Muscle of leg (tissue), 11 donors: ENCODE measurements around the gene STRBP. TPM values are rescaled to one million over a fixed set of nuclear protein-coding genes. Genes with fewer than 3 reads are reported as not detected.

Experiments
- DNase-seq: peaks from one replicate; pipeline ENCODE4 v3.0.0; 2013
- H3K27ac ChIP-seq: one replicate; pipeline ENCODE4 v1.5.1; 2013; ENCODE audit warnings: mild to moderate bottlenecking, low read length, control low read depth
- H3K27me3 ChIP-seq: one replicate; pipeline ENCODE4 v1.6.1; 2013; ENCODE audit warnings: low read length; ENCODE audit not compliant: control insufficient read depth, insufficient read depth
- H3K36me3 ChIP-seq: one replicate; pipeline ENCODE4 v1.6.1; 2013; ENCODE audit warnings: low read length; ENCODE audit not compliant: control insufficient read depth, insufficient read depth
- H3K4me1 ChIP-seq: one replicate; pipeline ENCODE4 v1.6.1; 2013; ENCODE audit warnings: low read length; ENCODE audit not compliant: control insufficient read depth, insufficient read depth
- H3K4me3 ChIP-seq: one replicate; pipeline ENCODE4 v1.5.1; 2013; ENCODE audit warnings: low read length, control low read depth
- H3K9me3 ChIP-seq: replicated peaks from 2 replicates; pipeline ENCODE4 v1.6.1; 2013; ENCODE audit warnings: low read depth, low read length; ENCODE audit not compliant: control insufficient read depth
- WGBS: methylation state at CpG from one replicate; pipeline ENCODE4 v1.1.5; 2013; ENCODE audit warnings: missing lambda C conversion rate; ENCODE audit not compliant: insufficient coverage; 5-methylcytosine and 5-hydroxymethylcytosine counted together
- polyA plus RNA-seq, 8 donors: library from polyadenylated mRNA; unstranded; fragments of 120-200 nt; gene quantifications; one replicate each; pipeline versions ENCODE4 v1.2.1 to v1.2.3, GENCODE V29; 2013; ENCODE audit warnings: inconsistent platforms in 1 of 8, low replicate concordance in 1 of 8; ENCODE audit not compliant: insufficient read length in 8 of 8, insufficient read depth in 1 of 8
- total RNA-seq: library from RNA; stranded (reverse); fragments of 120-200 nt; gene quantifications from one replicate; pipeline ENCODE4 v1.2.4, GENCODE V29; 2013

STRBP gene
- total and polyA plus RNA-seq, 9 donors = 8.2 to 14.3 (median 9.4) TPM

DNA sequence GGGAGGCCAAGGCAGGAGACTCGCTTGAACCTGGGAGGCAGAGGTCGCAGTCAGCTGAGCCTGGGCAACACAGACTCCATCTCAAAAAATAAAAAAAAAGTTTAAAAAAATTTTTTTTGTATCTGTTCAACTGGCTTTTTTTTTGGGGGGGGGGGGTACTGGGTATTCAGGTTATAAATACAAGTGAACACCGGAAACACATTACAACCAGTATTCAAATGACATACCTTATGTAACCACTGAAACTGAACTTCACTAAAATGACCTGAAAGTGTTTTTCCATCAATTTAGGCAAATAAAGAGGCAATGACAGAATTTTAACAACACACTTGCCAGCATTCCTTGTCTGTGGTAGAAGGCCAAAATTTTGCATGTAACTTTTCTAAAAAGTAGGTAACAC, 33.5 kb downstream of the STRBP start:
- no CpG with 5 or more reads among the region's 3 CpGs for WGBS
- H3K27ac ChIP-seq = no peak overlapping the region

DNA sequence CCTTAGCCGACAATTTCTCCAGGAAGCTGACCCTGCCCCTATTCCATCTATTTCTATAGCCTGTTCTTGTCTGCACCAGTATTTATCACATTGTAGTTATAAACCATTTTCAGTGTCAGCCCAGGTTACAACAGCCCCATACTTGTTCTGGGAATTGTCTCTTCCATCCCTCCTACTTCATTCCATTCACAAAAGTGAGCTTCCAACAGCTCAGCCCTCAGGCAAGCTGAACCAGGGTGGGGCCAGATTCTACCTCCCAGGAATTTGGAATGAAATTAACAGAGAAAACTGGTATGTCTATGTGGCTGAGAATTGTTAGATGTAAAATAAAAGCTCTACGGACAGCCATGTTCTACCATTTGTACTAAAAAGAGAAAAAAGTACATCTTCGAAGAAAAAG, 36.1 kb downstream of the STRBP start:
- Histone ChIP-seq H3K4me3 (no peak overlapping the region), H3K4me1 (no peaks in the 10 kb centered on the region), H3K9me3 (no peaks in the 10 kb centered on the region), H3K36me3 (no peaks in the 10 kb centered on the region), H3K27ac (no peak overlapping the region), H3K27me3 (no peaks in the 10 kb centered on the region)
- no peak for DNase-seq
- WGBS = 83% methylated on average over 1 of the region's 3 CpGs

More for the DNA sequence above, 33.5 kb downstream of the STRBP start:
- Histone ChIP-seq H3K36me3 (no peaks in the 10 kb centered on the region), H3K4me1 (no peaks in the 10 kb centered on the region), H3K9me3 (no peaks in the 10 kb centered on the region), H3K27me3 (no peaks in the 10 kb centered on the region), H3K4me3 (no peak overlapping the region)
- DNase-seq = peak; percentile 14

DNA sequence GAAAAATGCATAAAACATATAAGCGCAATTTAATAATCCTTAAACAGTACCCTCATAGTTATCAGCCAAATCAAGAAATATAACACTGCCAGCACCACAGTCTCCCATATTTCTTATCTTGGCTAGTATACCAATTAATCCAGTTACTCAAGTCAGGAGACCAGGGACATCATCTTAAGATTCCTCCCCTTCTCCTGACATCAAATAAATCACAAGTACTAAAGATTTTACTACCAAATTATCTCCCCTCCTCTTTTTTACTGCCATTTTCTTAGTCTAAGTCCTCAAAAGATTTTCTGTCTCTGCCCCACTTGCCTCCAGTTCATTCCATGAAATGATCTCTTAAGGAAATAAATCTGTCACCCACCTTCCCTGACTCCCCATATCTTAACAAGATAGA, 37.0 kb downstream of the STRBP start:
- no peak for DNase-seq

DNA sequence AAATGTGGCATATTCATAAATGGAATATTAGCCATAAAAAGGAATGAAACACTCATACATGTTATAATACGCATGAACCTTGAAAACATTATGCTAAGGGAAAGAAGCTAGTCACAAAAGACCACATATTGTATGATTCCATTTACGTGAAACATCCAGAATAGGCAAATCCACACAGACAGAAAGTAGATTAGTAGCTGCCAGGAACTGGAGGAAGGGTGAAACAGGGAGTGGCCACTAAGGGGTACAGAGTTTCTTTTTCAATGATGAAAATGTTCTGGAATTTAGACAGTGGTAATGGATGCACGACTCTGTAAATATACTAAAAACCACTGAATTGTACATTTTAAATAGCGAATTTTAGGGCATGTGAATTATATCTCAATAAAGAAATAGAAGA, 39.4 kb downstream of the STRBP start:
- Histone ChIP-seq H3K27me3 (no peaks in the 10 kb centered on the region), H3K27ac (no peak overlapping the region), H3K4me1 (no peaks in the 10 kb centered on the region), H3K9me3 (no peaks in the 10 kb centered on the region), H3K36me3 (no peaks in the 10 kb centered on the region), H3K4me3 (no peak overlapping the region)
- DNase-seq = no peak
- WGBS = no CpG with 5 or more reads among the region's 4 CpGs

More for the DNA sequence above, 37.0 kb downstream of the STRBP start:
- no peaks in the 10 kb centered on the region for H3K4me1 ChIP-seq
- H3K4me3 ChIP-seq = no peak overlapping the region
- no peak overlapping the region for H3K27ac ChIP-seq
- no peaks in the 10 kb centered on the region for H3K27me3 ChIP-seq
- WGBS = no CpG with 5 or more reads among the region's 1 CpG
- no peaks in the 10 kb centered on the region for H3K36me3 ChIP-seq
- no peaks in the 10 kb centered on the region for H3K9me3 ChIP-seq

DNA sequence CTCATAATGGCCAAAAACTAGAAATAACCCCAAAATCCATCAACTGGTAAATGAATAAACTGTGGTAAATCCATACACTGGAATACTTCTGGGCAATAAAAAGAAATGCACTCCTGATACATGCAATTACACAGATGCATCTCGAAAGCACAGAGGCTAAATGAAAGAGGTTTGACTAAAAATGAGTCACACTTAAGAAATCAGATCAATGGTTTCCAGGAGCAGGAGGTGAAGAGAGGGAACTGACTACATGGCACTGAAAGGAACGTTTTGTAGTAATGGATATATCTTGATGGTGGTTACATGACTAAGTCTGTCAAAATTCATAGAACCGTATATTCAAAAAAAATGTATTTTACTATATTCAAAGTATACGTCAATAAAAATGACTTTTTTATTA, 42.4 kb downstream of the STRBP start:
- Histone ChIP-seq H3K4me3 (no peak overlapping the region), H3K9me3 (no peaks in the 10 kb centered on the region), H3K36me3 (no peaks in the 10 kb centered on the region), H3K4me1 (no peaks in the 10 kb centered on the region), H3K27ac (no peak overlapping the region), H3K27me3 (no peaks in the 10 kb centered on the region)
- 100% methylated on average over 1 of the region's 4 CpGs for WGBS
- DNase-seq = no peak

DNA sequence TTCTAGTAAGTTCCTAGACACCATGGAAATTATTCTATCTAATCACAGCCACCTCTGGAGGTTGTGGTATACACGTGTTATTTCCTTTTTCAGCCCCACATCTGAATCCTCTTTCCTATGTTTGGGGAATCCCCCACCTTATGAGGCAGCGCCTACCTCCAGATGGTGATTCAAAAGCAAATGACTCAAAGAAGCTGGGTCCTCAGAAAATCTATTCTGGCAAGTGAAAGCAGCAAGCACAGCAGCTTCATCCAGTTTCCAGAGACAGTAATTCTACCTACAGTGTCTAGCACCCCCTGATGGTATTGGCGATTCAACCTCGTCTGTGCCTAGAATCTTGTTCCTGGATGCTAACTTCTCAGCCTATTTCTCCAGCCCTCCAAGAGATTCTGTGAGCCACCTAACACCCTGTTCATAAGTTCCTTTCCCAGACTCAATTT, 43.0 kb downstream of the STRBP start:
- H3K27ac ChIP-seq = no peak overlapping the region
- no peaks in the 10 kb centered on the region for H3K4me1 ChIP-seq
- no peaks in the 10 kb centered on the region for H3K27me3 ChIP-seq
- H3K9me3 ChIP-seq = no peaks in the 10 kb centered on the region
- no peak overlapping the region for H3K4me3 ChIP-seq
- DNase-seq = peak; percentile 25
- 43% methylated on average over 3 of the region's 4 CpGs for WGBS
- no peaks in the 10 kb centered on the region for H3K36me3 ChIP-seq

DNA sequence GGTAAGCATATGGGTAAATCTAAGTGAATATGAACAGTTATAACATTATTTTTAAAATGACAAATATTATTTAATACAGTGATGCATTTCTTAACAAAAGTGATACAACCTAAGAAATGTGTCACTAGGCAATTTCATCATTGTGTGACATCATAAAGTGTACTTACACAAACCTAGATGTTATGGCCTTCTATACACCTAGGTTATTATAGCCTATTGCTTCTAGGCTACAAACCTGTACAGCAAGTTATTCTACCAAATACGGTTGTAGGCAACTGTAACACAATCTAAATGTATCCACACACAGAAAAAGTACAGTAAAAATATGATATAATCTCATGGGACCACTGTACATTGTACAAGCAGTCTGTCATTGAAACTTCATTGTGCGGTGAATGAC, 48.3 kb downstream of the STRBP start:
- no peak for DNase-seq
- no peaks in the 10 kb centered on the region for H3K9me3 ChIP-seq
- H3K27me3 ChIP-seq = no peaks in the 10 kb centered on the region
- WGBS = no CpG with 5 or more reads among the region's 2 CpGs
- H3K36me3 ChIP-seq = no peaks in the 10 kb centered on the region
- no peak overlapping the region for H3K27ac ChIP-seq
- H3K4me3 ChIP-seq = no peak overlapping the region
- no peaks in the 10 kb centered on the region for H3K4me1 ChIP-seq

DNA sequence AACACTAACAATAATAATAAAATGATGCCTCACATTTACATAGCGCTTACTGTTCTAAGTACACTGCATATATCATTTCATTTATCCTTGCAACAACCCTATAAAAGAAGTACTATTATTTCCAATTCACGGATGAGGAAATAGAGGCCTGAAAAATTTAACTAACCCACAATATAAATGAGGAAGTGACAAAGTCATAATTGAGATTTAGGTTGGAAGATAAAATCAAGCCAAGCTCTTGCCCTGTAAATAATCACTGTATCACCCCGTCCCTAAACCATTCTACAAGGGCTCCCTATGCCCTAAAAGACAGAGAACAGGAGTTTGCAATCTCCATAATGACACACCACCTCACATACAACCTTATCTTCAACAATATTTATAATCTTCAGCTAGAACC, 49.6 kb downstream of the STRBP start:
- no peak for DNase-seq
- no peaks in the 10 kb centered on the region for H3K27me3 ChIP-seq
- H3K4me3 ChIP-seq = no peak overlapping the region
- H3K36me3 ChIP-seq = no peaks in the 10 kb centered on the region
- no peaks in the 10 kb centered on the region for H3K9me3 ChIP-seq
- H3K4me1 ChIP-seq = no peaks in the 10 kb centered on the region
- WGBS = 100% methylated on average over 1 of the region's 3 CpGs
- H3K27ac ChIP-seq = no peak overlapping the region

DNA sequence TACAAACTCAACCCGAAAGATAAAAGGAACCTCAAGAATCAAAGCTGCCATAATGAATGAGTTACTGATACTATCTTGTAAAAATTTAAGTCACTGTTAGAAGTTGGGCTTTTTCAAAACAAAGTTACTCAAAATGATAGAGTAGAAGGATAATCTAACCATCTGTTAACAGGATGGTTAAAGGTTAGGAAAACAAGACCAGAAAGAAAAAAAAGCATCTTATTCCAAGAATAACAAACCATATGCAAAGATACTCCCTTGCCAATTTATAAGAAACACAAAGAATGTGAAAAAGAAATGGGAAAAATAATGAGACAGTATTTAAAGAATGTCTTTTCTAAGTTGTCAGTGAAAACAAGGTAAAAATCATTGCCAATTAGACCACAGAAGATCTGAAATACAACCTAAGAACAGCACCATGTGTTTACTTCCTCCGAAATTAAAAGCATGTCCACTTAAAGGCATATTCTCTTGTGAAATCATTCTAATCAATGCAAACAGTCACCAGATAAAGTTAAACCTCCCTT, 51.2 kb downstream of the STRBP start:
- Histone ChIP-seq H3K4me1 (no peaks in the 10 kb centered on the region), H3K9me3 (no peaks in the 10 kb centered on the region), H3K4me3 (no peak overlapping the region), H3K27me3 (no peaks in the 10 kb centered on the region), H3K36me3 (no peaks in the 10 kb centered on the region), H3K27ac (no peak overlapping the region)
- DNase-seq = no peak
- no CpG with 5 or more reads among the region's 2 CpGs for WGBS

DNA sequence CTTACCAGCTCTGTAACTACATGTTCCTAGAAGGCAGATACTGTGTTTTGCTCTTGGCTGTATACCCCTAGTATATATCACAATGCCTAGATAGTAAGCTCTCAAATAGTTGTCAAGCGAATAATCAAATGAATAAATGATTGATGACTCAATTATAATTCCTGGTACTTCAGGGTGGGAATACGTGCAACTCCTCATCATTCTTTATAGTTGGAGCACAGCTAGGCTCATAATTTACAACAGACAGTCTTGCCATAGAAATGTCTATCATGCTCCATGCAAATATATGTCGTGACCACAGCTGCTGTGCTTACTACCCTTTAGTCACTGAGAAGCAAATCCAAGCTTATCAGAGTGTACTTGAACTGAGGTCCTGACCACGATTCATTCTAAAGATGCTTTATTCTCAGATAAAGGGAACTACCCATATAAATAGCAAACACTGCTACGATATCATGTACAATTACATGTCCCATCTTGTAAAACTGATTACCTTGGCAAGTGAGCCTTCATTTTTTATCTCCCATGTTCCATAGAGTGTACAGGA, 52.1 kb downstream of the STRBP start:
- H3K4me1 ChIP-seq = no peaks in the 10 kb centered on the region
- no peaks in the 10 kb centered on the region for H3K36me3 ChIP-seq
- no peak for DNase-seq
- 86% methylated on average over 1 of the region's 5 CpGs for WGBS
- no peaks in the 10 kb centered on the region for H3K27me3 ChIP-seq
- no peak overlapping the region for H3K27ac ChIP-seq
- H3K9me3 ChIP-seq = no peaks in the 10 kb centered on the region
- H3K4me3 ChIP-seq = no peak overlapping the region

DNA sequence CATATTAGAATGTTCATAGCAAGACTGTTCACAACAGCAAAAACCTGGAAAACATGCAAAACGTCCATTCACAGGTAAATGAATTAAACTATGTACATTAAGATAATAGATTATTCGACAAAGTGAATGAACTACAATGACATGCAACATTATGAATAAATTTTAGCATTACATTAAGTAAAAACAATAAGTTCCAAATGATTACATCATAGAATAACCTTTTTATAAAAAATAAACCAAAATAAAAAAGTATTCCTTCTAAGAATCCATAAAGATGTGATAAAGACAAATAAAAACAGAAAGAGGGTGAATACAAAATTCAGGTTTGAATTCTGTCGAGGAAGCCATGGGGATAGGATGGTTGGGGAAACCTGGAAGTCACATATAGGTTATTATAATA, 57.3 kb downstream of the STRBP start:
- Histone ChIP-seq H3K9me3 (no peaks in the 10 kb centered on the region), H3K4me3 (no peak overlapping the region), H3K36me3 (no peaks in the 10 kb centered on the region), H3K27me3 (no peaks in the 10 kb centered on the region), H3K27ac (no peak overlapping the region), H3K4me1 (no peaks in the 10 kb centered on the region)
- WGBS = no CpG with 5 or more reads among the region's 3 CpGs
- DNase-seq = no peak
